Activated CD4-positive, alpha-beta T cell treated with anti-CD3 and anti-CD28 coated beads for 36 hours (primary cell): ENCODE data around the gene IRF2BPL. TPM values are rescaled to one million over a fixed set of nuclear protein-coding genes. Genes with fewer than 3 reads are reported as not detected.

ENCODE experiments used
- ATAC-seq: fragments of 200-7000 bp; cut with Tn5 transposase; one replicate; pipeline ENCODE4 v1.10.0; 2021; ENCODE audit warnings: mild to moderate bottlenecking, moderate library complexity
- CTCF ChIA-PET: fragments of 350-600 bp; sonication (Branson Sonifier 250); formaldehyde crosslinking; loops from one replicate; lab custom pipeline; 2021; ENCODE audit warnings: antibody characterized with exemption; lab: Charles Lee
- POLR2A ChIA-PET: fragments of 350-600 bp; sonication (Branson Sonifier 250); formaldehyde crosslinking; loops from one replicate; lab custom pipeline; 2021; ENCODE audit warnings: antibody characterized with exemption, inconsistent platforms; lab: Charles Lee
- DNase-seq: peaks from one replicate; pipeline ENCODE4 v3.0.0-alpha.2; 2020
- H3K27ac Mint-ChIP-seq: one replicate; pipeline ENCODE4 v1.8.0; 2021; ENCODE audit warnings: mixed read lengths
- H3K27me3 Mint-ChIP-seq: one replicate; pipeline ENCODE4 v1.8.0; 2021; ENCODE audit warnings: mixed read lengths
- H3K36me3 Mint-ChIP-seq: one replicate; pipeline ENCODE4 v1.8.0; 2021; ENCODE audit warnings: low read depth, mixed read lengths
- H3K4me1 Mint-ChIP-seq: one replicate; pipeline ENCODE4 v1.8.0; 2021; ENCODE audit warnings: mixed read lengths
- H3K4me3 Mint-ChIP-seq: one replicate; pipeline ENCODE4 v1.8.0; 2021; ENCODE audit warnings: mild to moderate bottlenecking, moderate library complexity, mixed read lengths
- H3K9me3 Mint-ChIP-seq: one replicate; pipeline ENCODE4 v1.8.0; 2021; ENCODE audit warnings: low read depth, mixed read lengths
- intact Hi-C, 2 experiments: fragments of 100-400 bp; cut with DNase I in 1 of 2; cut with micrococcal nuclease in 1 of 2; formaldehyde crosslinking; loops; one replicate each; pipeline versions ENCODE4 v1.14.2 to v1.15.1; 2022 to 2024; cut with DNase I, micrococcal nuclease
- total RNA-seq, 2 experiments: library from RNA; stranded (reverse); gene quantifications; one replicate each; pipeline ENCODE4 v1.2.3, GENCODE V29; 2021

IRF2BPL gene
- total RNA-seq, 2 experiments from 2014 or later = 34.3 to 40.1 TPM

- ATAC-seq = no peak
- H3K27me3 Mint-ChIP-seq = no peaks in the 10 kb centered on the region
- ChIA-PET CTCF (interaction anchor here (1.3 to 2.4 kb wide), 2 partner anchors 11 to 86 kb away, joined by 3 to 8 read pairs; no protein-coding TSS in a partner anchor), POLR2A (no interaction called here)
- H3K27ac Mint-ChIP-seq = no peak overlapping the region
- H3K4me3 Mint-ChIP-seq = no peak overlapping the region
- peaks cover 1% of the 10 kb centered on the region for H3K36me3 Mint-ChIP-seq
- peaks cover 12% of the 10 kb centered on the region for H3K4me1 Mint-ChIP-seq
- intact Hi-C loops = no loop called here
- H3K9me3 Mint-ChIP-seq = peaks cover 10% of the 10 kb centered on the region
- no peak for DNase-seq
Measured at GRCh38 chr14:76984297-76984696, 44.2 kb downstream of the IRF2BPL start.

- no peak for DNase-seq
- POLR2A ChIA-PET = no interaction called here
- H3K36me3 Mint-ChIP-seq = peaks cover 1% of the 10 kb centered on the region
- peaks cover 30% of the 10 kb centered on the region for H3K4me1 Mint-ChIP-seq
- no peak overlapping the region for H3K4me3 Mint-ChIP-seq
- CTCF ChIA-PET = interaction anchor here (0.6 to 1.2 kb wide), 5 partner anchors 28 to 1005 kb away, joined by 3 to 4 read pairs (median 3); no protein-coding TSS in a partner anchor
- H3K27ac Mint-ChIP-seq = no peak overlapping the region
- ATAC-seq = no peak
- H3K9me3 Mint-ChIP-seq = peaks cover 10% of the 10 kb centered on the region
- no peaks in the 10 kb centered on the region for H3K27me3 Mint-ChIP-seq
- intact Hi-C loops = no loop called here
Measured at GRCh38 chr14:76981670-76982069, 46.8 kb downstream of the IRF2BPL start.

- no peaks in the 10 kb centered on the region for H3K27me3 Mint-ChIP-seq
- CTCF ChIA-PET = interaction anchor here (0.5 to 1.9 kb wide), 8 partner anchors 9 to 91 kb away, joined by 3 to 7 read pairs (median 4); no protein-coding TSS in a partner anchor
- H3K36me3 Mint-ChIP-seq = peaks cover 1% of the 10 kb centered on the region
- peaks cover 26% of the 10 kb centered on the region for H3K4me1 Mint-ChIP-seq
- H3K27ac Mint-ChIP-seq = peak overlapping the region; percentile 92
- intact Hi-C loops = loop anchor here (1.0 to 2.0 kb wide), 5 partner anchors 16 to 119 kb away; partner anchors contain the start of gene IRF2BPL (in 1 of the 2)
- DNase-seq (peak; percentile 94), ATAC-seq (peak; percentile 99)
- H3K4me3 Mint-ChIP-seq = peak overlapping the region; percentile 53
- H3K9me3 Mint-ChIP-seq = peaks cover 10% of the 10 kb centered on the region
- POLR2A ChIA-PET = interaction anchor here (0.6 to 2.2 kb wide), 4 partner anchors 16 to 62 kb away, joined by 4 to 15 read pairs (median 6); no protein-coding TSS in a partner anchor
Measured at GRCh38 chr14:76977793-76978720, 50.5 kb downstream of the IRF2BPL start.

GRCh38 chr14:76976240-76977005, 52.1 kb downstream of the IRF2BPL start:
- H3K4me1 Mint-ChIP-seq = peaks cover 26% of the 10 kb centered on the region
- no peaks in the 10 kb centered on the region for H3K36me3 Mint-ChIP-seq
- peaks cover 5% of the 10 kb centered on the region for H3K9me3 Mint-ChIP-seq
- H3K27me3 Mint-ChIP-seq = no peaks in the 10 kb centered on the region
- H3K4me3 Mint-ChIP-seq = no peak overlapping the region
- ATAC-seq (no peak), DNase-seq (no peak)
- POLR2A ChIA-PET = interaction anchor here (2.2 kb wide), 1 partner anchor 14 kb away, joined by 15 read pairs; no protein-coding TSS in a partner anchor
- CTCF ChIA-PET = interaction anchor here (0.5 to 1.3 kb wide), 2 partner anchors 48 to 821 kb away, joined by 3 to 6 read pairs; no protein-coding TSS in a partner anchor
- peak overlapping the region; percentile 92 for H3K27ac Mint-ChIP-seq
- intact Hi-C loops = no loop called here

GRCh38 chr14:76975812-76976211, 52.7 kb downstream of the IRF2BPL start:
- Mint-ChIP-seq H3K27ac (no peak overlapping the region), H3K9me3 (no peaks in the 10 kb centered on the region)
- POLR2A ChIA-PET = no interaction called here

GRCh38 chr14:76975051-76975450, 53.5 kb downstream of the IRF2BPL start:
- Mint-ChIP-seq H3K27ac (no peak overlapping the region), H3K36me3 (no peaks in the 10 kb centered on the region), H3K9me3 (no peaks in the 10 kb centered on the region), H3K4me1 (peaks cover 26% of the 10 kb centered on the region), H3K27me3 (no peaks in the 10 kb centered on the region), H3K4me3 (no peak overlapping the region)
- POLR2A ChIA-PET = interaction anchor here (0.7 kb wide), 1 partner anchor 46 kb away, joined by 3 read pairs; no protein-coding TSS in a partner anchor
- ATAC-seq = no peak
- CTCF ChIA-PET = interaction anchor here (1.2 kb wide), 1 partner anchor 96 kb away, joined by 4 read pairs; no protein-coding TSS in a partner anchor
- DNase-seq = no peak
- intact Hi-C loops = no loop called here

More at GRCh38 chr14:76975812-76976211, 52.7 kb downstream of the IRF2BPL start:
- ATAC-seq (no peak), DNase-seq (no peak)
- Mint-ChIP-seq H3K4me1 (peaks cover 26% of the 10 kb centered on the region), H3K4me3 (no peak overlapping the region), H3K36me3 (no peaks in the 10 kb centered on the region), H3K27me3 (no peaks in the 10 kb centered on the region)
- CTCF ChIA-PET = interaction anchor here (1.2 kb wide), 1 partner anchor 95 kb away, joined by 4 read pairs; no protein-coding TSS in a partner anchor
- intact Hi-C loops = no loop called here

Other genes starting within 250 kb of the IRF2BPL start
- 10 to 100 TPM; 15.8 to 17.2 TPM for gene ANGEL1, start 215.8 kb downstream of the IRF2BPL start, total RNA-seq
- not detected for gene LRRC74A, start 202.3 kb downstream of the IRF2BPL start, total RNA-seq
- gene CIPC, start 69.5 kb upstream of the IRF2BPL start, total RNA-seq = 1 to 10 TPM; 8.6 to 10.0 TPM
- gene ZDHHC22, start 113.1 kb upstream of the IRF2BPL start, total RNA-seq = not detected
- gene TMEM63C, start 153.1 kb upstream of the IRF2BPL start, total RNA-seq = 1 to 10 TPM; 1.1 to 1.4 TPM
- not detected for gene NGB, start 242.5 kb upstream of the IRF2BPL start, total RNA-seq